ENCODE data around the gene CPM. TPM values are rescaled to one million over a fixed set of nuclear protein-coding genes. Genes with fewer than 3 reads are reported as not detected.
"Not testable (repeated sequence)": the region's sequence is repeated elsewhere in the genome, so short reads cannot be mapped to it uniquely, and the experiment has no call there.

CPM gene
- total RNA-seq, 1 donor from 2014 or later = 55.0 TPM

DNA sequence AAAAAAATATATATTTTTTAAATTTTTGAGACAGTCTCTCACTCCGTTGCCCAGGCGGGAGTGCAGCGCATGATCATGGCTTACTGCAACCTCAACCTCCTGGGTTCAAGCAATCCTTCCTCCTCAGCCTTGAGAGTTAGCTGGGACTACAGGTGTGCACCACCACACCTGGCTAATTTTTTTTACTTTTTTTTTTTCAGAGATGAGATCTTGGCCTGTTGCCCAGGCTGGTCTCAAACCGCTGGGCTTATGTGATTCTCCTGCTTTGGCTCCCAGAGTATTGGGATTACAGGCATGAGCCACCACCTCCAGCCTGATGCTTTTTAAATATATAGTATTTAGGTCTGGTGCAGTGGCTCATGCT, 100.5 kb downstream of the CPM start:
- H3K9me3 Mint-ChIP-seq = no peaks in the 10 kb centered on the region
- intact Hi-C loops (cut with micrococcal nuclease) = loop anchor here (5.0 kb wide), 1 partner anchor 410 kb away; no protein-coding TSS in a partner anchor
- H3K27ac Mint-ChIP-seq = no peak overlapping the region
- peaks cover 47% of the 10 kb centered on the region for H3K36me3 Mint-ChIP-seq (ENCODE audit: low read depth)
- H3K4me1 Mint-ChIP-seq (ENCODE audit: low read depth) = peaks cover 28% of the 10 kb centered on the region
- H3K27me3 Mint-ChIP-seq (ENCODE audit: insufficient read depth) = no peaks in the 10 kb centered on the region
- DNase-seq (ENCODE audit: low spot score) = no peak
- no peak overlapping the region for H3K4me3 Mint-ChIP-seq

DNA sequence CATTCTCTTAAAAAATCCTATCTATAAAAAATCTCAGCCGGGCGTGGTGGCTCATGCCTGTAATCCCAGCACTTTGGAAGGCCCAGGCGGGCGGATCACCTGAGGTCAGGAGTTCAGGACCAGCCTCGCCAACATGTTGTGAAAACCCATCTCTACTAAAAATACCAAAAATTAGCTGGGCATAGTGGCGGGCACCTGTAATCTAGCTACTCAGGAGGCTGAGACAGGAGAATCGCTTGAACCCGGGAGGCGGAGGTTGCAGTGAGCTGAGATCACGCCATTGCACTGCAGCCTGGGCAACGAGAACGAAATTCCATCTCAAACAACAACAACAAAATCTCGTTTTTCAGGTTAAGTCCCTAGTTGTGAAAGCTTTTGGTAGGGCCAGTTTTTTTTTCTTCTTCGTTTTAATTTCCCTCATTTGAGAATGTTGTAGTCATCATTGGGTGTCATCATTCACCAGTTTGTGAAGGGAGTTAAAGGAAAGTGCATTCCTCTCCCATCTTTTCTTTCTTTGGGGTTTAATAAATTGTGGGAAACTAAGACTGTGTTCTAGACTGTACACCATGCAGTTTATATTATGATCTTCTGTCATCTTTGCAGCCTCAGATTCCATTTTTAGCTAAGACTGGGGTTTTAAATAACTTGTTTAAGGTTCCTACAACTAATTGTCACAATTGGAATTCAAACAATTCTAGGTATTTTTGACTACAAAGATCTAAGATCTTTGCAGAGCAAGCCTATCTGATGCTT, 101.0 kb downstream of the CPM start:
- Mint-ChIP-seq H3K4me1 (ENCODE audit: low read depth) (peaks cover 32% of the 10 kb centered on the region), H3K4me3 (no peak overlapping the region), H3K9me3 (no peaks in the 10 kb centered on the region), H3K36me3 (ENCODE audit: low read depth) (peaks cover 52% of the 10 kb centered on the region), H3K27me3 (ENCODE audit: insufficient read depth) (no peaks in the 10 kb centered on the region), H3K27ac (no peak overlapping the region)
- intact Hi-C loops (cut with micrococcal nuclease) = loop anchor here (5.0 kb wide), 1 partner anchor 410 kb away; no protein-coding TSS in a partner anchor
- no peak for DNase-seq (ENCODE audit: low spot score)

DNA sequence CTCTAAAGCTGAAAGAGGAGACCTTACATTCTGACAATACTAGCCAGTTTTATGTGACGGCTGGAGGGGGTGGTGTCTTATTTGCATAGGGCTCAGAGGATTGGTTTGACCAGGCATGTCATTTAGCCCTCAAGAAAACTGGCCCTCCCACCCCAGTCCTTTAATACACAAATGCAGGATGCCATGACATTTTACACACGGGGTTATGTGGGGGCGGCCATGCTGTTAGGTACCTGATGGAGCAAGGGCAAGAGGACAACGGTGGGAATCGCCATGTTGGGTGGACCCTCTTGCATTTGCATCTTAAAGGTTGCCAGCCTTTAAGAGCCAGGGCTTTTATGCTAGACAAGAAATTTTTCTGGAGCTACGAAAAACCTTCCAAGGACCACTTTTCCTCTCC, 101.7 kb downstream of the CPM start:
- H3K27ac Mint-ChIP-seq = no peak overlapping the region
- no peaks in the 10 kb centered on the region for H3K27me3 Mint-ChIP-seq (ENCODE audit: insufficient read depth)
- no peak for DNase-seq (ENCODE audit: low spot score)
- intact Hi-C loops (cut with micrococcal nuclease) = loop anchor here (5.0 kb wide), 1 partner anchor 411 kb away; no protein-coding TSS in a partner anchor
- H3K4me3 Mint-ChIP-seq = no peak overlapping the region
- peaks cover 52% of the 10 kb centered on the region for H3K36me3 Mint-ChIP-seq (ENCODE audit: low read depth)
- H3K4me1 Mint-ChIP-seq (ENCODE audit: low read depth) = peaks cover 29% of the 10 kb centered on the region
- H3K9me3 Mint-ChIP-seq = no peaks in the 10 kb centered on the region

DNA sequence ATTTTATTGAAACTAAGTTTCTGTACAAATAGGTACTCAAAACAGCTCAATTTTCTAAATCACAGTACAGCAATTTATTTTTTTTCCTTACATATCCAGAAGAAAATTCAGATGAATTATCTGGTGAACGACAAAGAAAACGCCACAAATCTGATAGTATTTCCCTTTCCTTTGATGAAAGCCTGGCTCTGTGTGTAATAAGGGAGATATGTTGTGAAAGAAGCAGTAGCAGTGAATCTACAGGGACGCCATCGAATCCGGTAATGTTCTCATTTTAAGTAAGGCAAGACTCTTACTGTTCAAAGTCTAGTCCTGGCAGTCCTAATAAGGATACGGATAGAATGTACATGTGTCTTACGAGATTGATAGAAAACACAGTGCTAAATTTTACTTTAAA, 104.3 kb downstream of the CPM start:
- peaks cover 24% of the 10 kb centered on the region for H3K4me1 Mint-ChIP-seq (ENCODE audit: low read depth)
- H3K9me3 Mint-ChIP-seq = no peaks in the 10 kb centered on the region
- H3K4me3 Mint-ChIP-seq = no peak overlapping the region
- no peak overlapping the region for H3K27ac Mint-ChIP-seq
- intact Hi-C loops (cut with micrococcal nuclease) = no loop called here
- H3K27me3 Mint-ChIP-seq (ENCODE audit: insufficient read depth) = no peaks in the 10 kb centered on the region
- DNase-seq (ENCODE audit: low spot score) = no peak
- peaks cover 55% of the 10 kb centered on the region for H3K36me3 Mint-ChIP-seq (ENCODE audit: low read depth)

DNA sequence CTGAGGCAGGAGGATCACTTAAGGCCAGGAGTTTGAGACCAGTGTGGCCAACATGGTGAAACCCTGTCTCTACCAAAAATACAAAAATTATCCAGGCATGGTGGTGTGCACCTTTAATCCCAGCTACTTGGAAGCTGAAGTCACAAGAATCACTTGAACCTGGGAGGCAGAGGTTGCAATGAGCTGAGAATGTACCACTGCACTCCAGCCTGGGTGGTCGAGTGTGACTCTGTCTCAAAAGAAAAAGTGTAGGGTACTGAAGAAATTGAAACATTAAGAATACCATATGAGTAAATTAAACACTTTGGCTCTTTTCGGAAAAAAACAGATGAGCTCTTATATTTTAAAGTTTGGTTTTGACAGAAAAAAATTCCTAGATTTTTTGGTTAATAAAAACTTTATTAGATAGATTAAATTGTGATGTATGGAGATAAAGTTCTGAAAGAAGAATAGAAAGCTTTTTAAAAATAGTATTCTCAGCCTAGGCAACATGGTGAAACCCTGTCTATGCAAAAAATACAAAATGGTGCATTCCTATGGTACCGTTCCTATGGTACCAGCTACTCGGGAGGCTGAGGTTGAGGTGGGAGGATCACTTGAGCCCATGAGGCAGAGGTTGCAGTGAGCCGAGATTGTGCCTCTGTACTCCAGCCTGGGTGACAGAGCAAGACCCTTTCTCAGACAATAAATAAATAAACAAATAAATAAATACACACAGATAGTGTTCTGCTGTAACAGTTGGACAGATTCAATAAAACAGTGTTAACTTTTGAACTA, 104.9 kb downstream of the CPM start:
- peaks cover 60% of the 10 kb centered on the region for H3K36me3 Mint-ChIP-seq (ENCODE audit: low read depth)
- H3K4me3 Mint-ChIP-seq = no peak overlapping the region
- peak overlapping the region; percentile 23 for H3K27ac Mint-ChIP-seq
- H3K27me3 Mint-ChIP-seq (ENCODE audit: insufficient read depth) = no peaks in the 10 kb centered on the region
- H3K9me3 Mint-ChIP-seq = no peaks in the 10 kb centered on the region
- H3K4me1 Mint-ChIP-seq (ENCODE audit: low read depth) = peaks cover 29% of the 10 kb centered on the region
- intact Hi-C loops (cut with micrococcal nuclease) = no loop called here
- DNase-seq (ENCODE audit: low spot score) = no peak

- Mint-ChIP-seq H3K27ac (no peak overlapping the region), H3K4me1 (ENCODE audit: low read depth) (peaks cover 40% of the 10 kb centered on the region), H3K27me3 (ENCODE audit: insufficient read depth) (no peaks in the 10 kb centered on the region), H3K36me3 (ENCODE audit: low read depth) (peaks cover 58% of the 10 kb centered on the region), H3K9me3 (no peaks in the 10 kb centered on the region), H3K4me3 (no peak overlapping the region)
- intact Hi-C loops (cut with micrococcal nuclease) = no loop called here
- no peak for DNase-seq (ENCODE audit: low spot score)
These were observed 107.3 kb downstream of the CPM start for GRCh38 chr12:68825569-68826217.

- Mint-ChIP-seq H3K4me3 (no peak overlapping the region), H3K27me3 (ENCODE audit: insufficient read depth) (no peaks in the 10 kb centered on the region), H3K4me1 (ENCODE audit: low read depth) (peaks cover 41% of the 10 kb centered on the region), H3K9me3 (no peaks in the 10 kb centered on the region), H3K36me3 (ENCODE audit: low read depth) (peaks cover 61% of the 10 kb centered on the region), H3K27ac (no peak overlapping the region)
- no peak for DNase-seq (ENCODE audit: low spot score)
- intact Hi-C loops (cut with micrococcal nuclease) = no loop called here
These were observed 108.2 kb downstream of the CPM start for GRCh38 chr12:68824597-68825250.

DNA sequence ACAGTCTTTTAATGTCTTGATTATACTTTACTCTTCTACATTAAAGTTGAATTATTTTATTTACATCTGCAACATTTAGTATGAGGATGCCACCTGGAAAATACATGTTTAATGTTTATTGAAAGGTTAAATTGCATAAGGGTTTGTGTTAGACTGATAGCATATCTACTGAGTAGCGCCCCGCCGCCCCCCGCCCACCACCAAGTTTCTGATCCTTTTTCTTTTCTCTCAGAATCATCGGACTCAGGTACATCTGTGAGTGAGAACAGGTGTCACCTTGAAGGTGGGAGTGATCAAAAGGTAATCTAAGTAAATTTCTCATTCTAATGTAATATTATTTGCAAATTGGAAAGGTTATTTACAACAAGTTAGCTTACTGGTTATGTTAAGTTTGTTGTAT, 108.8 kb downstream of the CPM start:
- no peak for DNase-seq (ENCODE audit: low spot score)
- H3K36me3 Mint-ChIP-seq (ENCODE audit: low read depth) = peaks cover 63% of the 10 kb centered on the region
- H3K9me3 Mint-ChIP-seq = no peaks in the 10 kb centered on the region
- peaks cover 45% of the 10 kb centered on the region for H3K4me1 Mint-ChIP-seq (ENCODE audit: low read depth)
- H3K4me3 Mint-ChIP-seq = no peak overlapping the region
- intact Hi-C loops (cut with micrococcal nuclease) = no loop called here
- H3K27me3 Mint-ChIP-seq (ENCODE audit: insufficient read depth) = no peaks in the 10 kb centered on the region
- no peak overlapping the region for H3K27ac Mint-ChIP-seq

DNA sequence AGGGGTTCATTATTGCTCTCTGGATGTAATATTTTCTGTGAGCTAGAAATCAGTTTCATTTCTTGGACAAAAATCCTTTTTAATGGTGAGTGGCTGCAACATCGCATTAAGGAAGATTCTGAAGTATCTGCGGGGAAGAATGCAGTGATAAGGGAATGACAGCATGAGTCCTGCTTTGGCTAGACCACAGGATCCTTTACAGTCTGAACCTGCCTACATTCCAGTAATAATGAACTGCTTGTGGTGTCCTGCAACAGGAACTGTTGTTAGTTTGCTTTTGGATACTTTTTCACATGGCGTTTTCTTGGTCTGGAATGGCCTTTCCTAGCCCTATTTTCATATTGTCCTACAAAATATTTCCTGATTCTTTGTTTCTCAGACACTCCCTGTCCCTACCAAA, 109.3 kb downstream of the CPM start:
- Mint-ChIP-seq H3K27me3 (ENCODE audit: insufficient read depth) (no peaks in the 10 kb centered on the region), H3K9me3 (no peaks in the 10 kb centered on the region), H3K27ac (peak overlapping the region; percentile 15), H3K4me3 (no peak overlapping the region), H3K36me3 (ENCODE audit: low read depth) (peaks cover 64% of the 10 kb centered on the region), H3K4me1 (ENCODE audit: low read depth) (peaks cover 49% of the 10 kb centered on the region)
- DNase-seq (ENCODE audit: low spot score) = no peak
- intact Hi-C loops (cut with micrococcal nuclease) = no loop called here

- peaks cover 51% of the 10 kb centered on the region for H3K4me1 Mint-ChIP-seq (ENCODE audit: low read depth)
- intact Hi-C loops (cut with micrococcal nuclease) = no loop called here
- peaks cover 54% of the 10 kb centered on the region for H3K36me3 Mint-ChIP-seq (ENCODE audit: low read depth)
- H3K27ac Mint-ChIP-seq = peak overlapping the region; percentile 37
- DNase-seq (ENCODE audit: low spot score) = no peak
- H3K9me3 Mint-ChIP-seq = no peaks in the 10 kb centered on the region
- H3K27me3 Mint-ChIP-seq (ENCODE audit: insufficient read depth) = no peaks in the 10 kb centered on the region
- H3K4me3 Mint-ChIP-seq = no peak overlapping the region
These were observed 111.4 kb downstream of the CPM start for GRCh38 chr12:68821357-68822188.

- intact Hi-C loops (cut with micrococcal nuclease); H3K9me3 Mint-ChIP-seq; H3K27me3 Mint-ChIP-seq (ENCODE audit: insufficient read depth); H3K27ac Mint-ChIP-seq; H3K4me3 Mint-ChIP-seq; DNase-seq (ENCODE audit: low spot score): not testable (repeated sequence)
- Mint-ChIP-seq H3K36me3 (ENCODE audit: low read depth) (peaks cover 51% of the 10 kb centered on the region), H3K4me1 (ENCODE audit: low read depth) (peaks cover 66% of the 10 kb centered on the region)
These were observed 113.5 kb downstream of the CPM start for GRCh38 chr12:68819481-68819880.
